ENCODE data around the gene DLX4.

DLX4 gene

DNA sequence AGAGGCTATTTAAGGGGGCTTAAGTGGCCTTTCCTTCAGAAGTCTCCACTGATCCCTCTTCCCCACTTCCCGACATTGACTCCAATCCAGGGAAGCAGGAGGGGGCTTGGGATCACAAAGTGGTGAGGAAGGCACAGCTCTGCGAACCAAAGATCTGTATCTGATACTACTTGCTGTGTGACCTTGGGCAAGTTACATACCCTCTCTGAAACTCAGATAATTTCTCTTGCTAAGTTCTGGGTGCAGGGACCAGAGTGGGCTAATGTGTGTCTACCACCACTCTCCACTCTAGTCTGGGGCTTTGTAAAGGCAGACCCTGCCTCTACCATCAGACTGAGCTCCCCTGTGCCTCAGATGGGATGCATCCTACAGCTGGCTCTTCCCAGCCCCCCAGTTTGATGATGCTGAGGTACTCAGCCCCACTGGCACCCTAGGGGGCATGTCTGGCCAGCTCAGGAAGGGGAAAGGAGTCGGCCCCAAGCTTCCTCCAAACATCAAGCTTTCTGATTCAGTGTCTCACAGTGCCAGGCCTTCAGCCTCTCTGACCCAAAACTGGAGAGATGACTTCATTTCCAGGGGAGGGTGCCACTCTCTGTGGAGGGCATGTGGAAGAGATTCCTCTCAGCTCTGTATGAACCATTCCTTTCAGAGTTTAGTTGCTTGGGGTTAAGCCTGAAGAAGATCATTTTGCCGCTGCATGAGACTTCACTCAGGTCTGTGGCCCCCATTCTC, 10.9 kb downstream of the DLX4 start:
- H3K9me3 Mint-ChIP-seq: no peaks in the 10 kb centered on the region
- no peak overlapping the region for H3K4me3 Mint-ChIP-seq
- H3K27ac Mint-ChIP-seq: peak overlapping the region; percentile 31
- intact Hi-C loops (cut with micrococcal nuclease): no loop called here
- H3K4me1 Mint-ChIP-seq (ENCODE audit: low read depth): peaks cover 51% of the 10 kb centered on the region
- peaks cover 81% of the 10 kb centered on the region for H3K27me3 Mint-ChIP-seq
- no peaks in the 10 kb centered on the region for H3K36me3 Mint-ChIP-seq (ENCODE audit: low read depth)

DNA sequence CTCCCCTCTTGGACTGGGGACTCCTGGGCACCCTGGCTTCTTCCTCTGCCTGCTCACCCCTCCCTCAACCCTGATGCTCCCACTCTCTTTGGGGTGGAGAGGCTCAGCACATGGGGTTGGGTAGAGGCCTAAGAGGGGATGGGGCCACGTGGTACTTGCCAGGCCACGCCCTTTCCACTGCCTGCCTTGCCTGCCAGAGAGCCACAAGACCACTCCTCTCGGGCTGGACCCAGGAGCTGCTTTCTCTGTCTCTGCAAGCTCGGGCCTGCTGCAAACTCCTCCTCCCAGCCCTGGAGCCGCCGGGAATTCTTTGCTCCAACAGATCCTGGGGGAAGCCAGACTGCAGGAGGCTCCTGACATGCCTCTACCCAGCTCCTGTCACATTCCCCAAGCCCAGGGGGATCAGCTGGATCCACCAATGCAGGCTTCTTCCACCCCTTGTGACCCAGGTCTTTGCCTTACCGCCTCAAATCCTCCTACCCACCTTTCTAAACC, 11.8 kb downstream of the DLX4 start:
- H3K4me3 Mint-ChIP-seq: no peak overlapping the region
- no peaks in the 10 kb centered on the region for H3K9me3 Mint-ChIP-seq
- peaks cover 81% of the 10 kb centered on the region for H3K27me3 Mint-ChIP-seq
- intact Hi-C loops (cut with micrococcal nuclease): no loop called here
- H3K4me1 Mint-ChIP-seq (ENCODE audit: low read depth): peaks cover 50% of the 10 kb centered on the region
- no peaks in the 10 kb centered on the region for H3K36me3 Mint-ChIP-seq (ENCODE audit: low read depth)
- peak overlapping the region; percentile 31 for H3K27ac Mint-ChIP-seq

DNA sequence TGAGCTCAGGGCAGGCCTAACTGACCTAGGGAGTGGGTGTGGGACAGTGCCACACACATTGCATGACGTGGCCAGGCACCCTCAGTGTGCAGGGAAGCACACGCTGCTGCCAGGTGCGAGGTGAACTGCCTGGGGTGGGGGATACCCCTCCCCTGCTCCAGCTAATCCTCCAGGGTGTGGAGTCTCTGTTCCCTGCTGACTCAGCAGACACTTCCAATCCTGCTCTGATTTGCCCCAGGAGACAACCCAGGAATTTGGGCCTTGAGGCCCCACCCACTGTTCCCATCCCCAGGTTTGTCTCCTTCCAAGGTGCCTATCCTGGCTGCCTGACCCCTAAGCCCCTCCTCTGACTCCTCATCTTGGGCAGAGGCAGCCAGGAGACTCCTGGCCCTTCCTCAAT, 15.3 kb downstream of the DLX4 start:
- intact Hi-C loops (cut with micrococcal nuclease): no loop called here
- Mint-ChIP-seq H3K27ac (no peak overlapping the region), H3K36me3 (ENCODE audit: low read depth) (no peaks in the 10 kb centered on the region), H3K9me3 (no peaks in the 10 kb centered on the region), H3K4me1 (ENCODE audit: low read depth) (peaks cover 23% of the 10 kb centered on the region), H3K4me3 (no peak overlapping the region), H3K27me3 (peaks cover 95% of the 10 kb centered on the region)

DNA sequence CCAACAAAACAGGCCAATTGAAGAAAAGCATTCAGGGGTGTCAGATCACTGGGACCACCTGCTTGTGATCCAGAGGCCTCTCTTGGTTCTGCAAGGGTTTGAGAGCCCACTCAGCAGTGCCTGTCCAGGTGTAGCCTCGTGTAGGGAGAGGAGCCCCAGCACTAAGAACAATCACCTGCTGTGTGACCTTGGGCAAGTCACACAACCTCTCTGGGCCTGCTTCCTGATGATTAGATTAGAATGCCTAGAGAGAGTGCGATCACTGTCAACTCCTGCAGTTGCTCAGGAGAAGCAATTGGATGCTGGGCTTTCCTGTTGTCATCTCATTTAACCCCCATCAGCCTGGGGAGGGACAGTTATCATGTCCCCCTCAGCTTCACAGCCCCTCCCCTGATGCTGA, 15.8 kb downstream of the DLX4 start:
- no peaks in the 10 kb centered on the region for H3K9me3 Mint-ChIP-seq
- no peak overlapping the region for H3K4me3 Mint-ChIP-seq
- H3K4me1 Mint-ChIP-seq (ENCODE audit: low read depth): peaks cover 18% of the 10 kb centered on the region
- intact Hi-C loops (cut with micrococcal nuclease): no loop called here
- H3K36me3 Mint-ChIP-seq (ENCODE audit: low read depth): no peaks in the 10 kb centered on the region
- peaks cover 96% of the 10 kb centered on the region for H3K27me3 Mint-ChIP-seq
- no peak overlapping the region for H3K27ac Mint-ChIP-seq

DNA sequence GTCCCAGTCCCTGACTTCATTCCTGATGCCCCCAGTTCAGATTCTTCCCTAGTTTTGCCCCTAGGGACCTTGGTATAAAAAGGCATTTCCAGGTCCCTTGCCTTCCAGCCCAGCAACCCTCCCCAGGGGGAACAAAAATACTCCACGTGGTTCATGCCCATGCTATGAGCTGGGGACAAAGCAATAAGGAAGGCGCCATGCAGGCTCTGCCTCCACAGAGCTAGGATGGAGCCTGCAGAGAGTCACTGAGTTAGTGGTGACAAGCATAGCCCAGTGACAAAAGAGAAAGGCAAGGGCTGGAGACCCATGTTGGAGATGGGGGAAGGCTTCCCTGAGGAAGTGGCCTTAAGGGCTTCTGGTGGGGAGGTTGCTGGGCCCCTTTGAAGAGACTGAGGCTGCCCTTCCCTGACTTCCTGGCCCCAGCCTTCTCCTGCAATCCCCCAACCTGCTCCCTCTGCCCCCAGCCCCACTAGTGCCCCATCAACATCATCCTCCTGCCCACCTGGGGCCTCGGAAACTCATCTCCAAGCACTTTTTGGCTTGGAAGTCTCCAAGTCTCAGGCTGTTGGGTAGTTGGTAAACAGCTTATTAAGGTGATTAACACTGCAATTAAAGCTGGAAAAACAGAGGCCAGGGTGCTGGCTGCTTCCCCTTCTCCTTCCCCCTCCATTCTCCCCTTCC, 16.5 kb downstream of the DLX4 start:
- H3K9me3 Mint-ChIP-seq: no peaks in the 10 kb centered on the region
- intact Hi-C loops (cut with micrococcal nuclease): no loop called here

DNA sequence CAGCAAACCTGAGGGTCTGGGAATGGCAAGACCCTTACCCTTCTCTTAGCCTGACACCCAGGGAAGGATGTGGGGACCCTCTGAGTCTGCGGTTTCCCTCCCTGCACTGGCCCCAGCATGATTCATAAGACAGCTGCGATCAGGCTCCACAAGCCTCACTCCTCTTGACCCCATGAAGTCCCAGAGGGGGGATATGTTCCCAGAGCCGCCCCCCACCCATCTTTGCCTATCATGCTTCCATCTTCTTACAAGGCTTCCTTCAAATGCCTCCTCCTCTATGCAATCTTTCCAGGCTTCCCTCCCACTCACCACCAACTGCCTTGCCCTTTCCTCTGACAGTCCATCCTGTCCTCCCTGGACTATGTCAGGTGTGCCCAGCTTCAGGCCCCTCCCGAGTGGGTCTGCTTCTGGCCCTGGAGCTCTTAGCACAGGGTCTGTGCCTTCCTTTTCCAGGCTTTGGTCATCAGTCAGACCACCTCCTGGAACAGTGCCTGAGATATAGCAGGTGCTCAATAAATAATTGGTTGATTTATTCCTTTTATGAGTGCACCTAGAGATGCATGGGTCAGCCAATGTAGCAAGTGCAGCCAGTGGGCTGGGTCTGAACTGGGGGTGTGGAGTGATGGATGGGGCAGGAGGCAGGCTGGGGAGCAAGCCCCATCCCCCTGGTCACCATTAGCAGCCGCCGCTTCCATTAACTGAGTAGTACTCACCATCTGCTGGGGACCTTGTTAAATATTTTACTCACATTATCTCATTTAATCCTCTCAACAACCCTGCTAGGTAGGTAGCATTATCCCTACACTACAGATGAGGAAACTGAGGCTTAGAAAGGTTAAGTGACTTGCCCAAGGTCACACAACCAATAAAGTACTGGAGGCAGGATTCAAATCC, 17.7 kb downstream of the DLX4 start:
- peaks cover 96% of the 10 kb centered on the region for H3K27me3 Mint-ChIP-seq
- no peak overlapping the region for H3K27ac Mint-ChIP-seq
- H3K36me3 Mint-ChIP-seq (ENCODE audit: low read depth): no peaks in the 10 kb centered on the region
- H3K4me1 Mint-ChIP-seq (ENCODE audit: low read depth): peaks cover 6% of the 10 kb centered on the region
- no peaks in the 10 kb centered on the region for H3K9me3 Mint-ChIP-seq
- intact Hi-C loops (cut with micrococcal nuclease): no loop called here
- no peak overlapping the region for H3K4me3 Mint-ChIP-seq

More for the DNA sequence above, 16.5 kb downstream of the DLX4 start:
- H3K36me3 Mint-ChIP-seq (ENCODE audit: low read depth): no peaks in the 10 kb centered on the region
- peaks cover 11% of the 10 kb centered on the region for H3K4me1 Mint-ChIP-seq (ENCODE audit: low read depth)
- H3K4me3 Mint-ChIP-seq: no peak overlapping the region
- H3K27ac Mint-ChIP-seq: no peak overlapping the region
- peaks cover 96% of the 10 kb centered on the region for H3K27me3 Mint-ChIP-seq

DNA sequence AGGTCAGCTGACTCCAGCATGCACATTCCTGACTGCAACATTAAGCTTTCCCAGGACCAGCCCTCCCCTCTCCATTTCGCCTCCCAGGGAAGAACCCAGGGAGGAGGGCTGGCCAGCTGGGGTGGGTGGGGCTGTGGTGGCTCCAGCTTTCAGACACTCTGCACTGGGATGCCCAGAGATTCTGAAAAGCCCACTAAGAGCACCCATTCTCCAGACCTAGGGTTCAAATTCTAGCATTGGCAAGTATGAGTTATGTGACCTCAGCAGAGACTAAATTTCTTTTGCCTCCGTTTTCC, 18.2 kb downstream of the DLX4 start:
- Mint-ChIP-seq H3K36me3 (ENCODE audit: low read depth) (no peaks in the 10 kb centered on the region), H3K27me3 (peaks cover 94% of the 10 kb centered on the region), H3K4me1 (ENCODE audit: low read depth) (peaks cover 6% of the 10 kb centered on the region), H3K4me3 (no peak overlapping the region), H3K27ac (no peak overlapping the region), H3K9me3 (no peaks in the 10 kb centered on the region)
- intact Hi-C loops (cut with micrococcal nuclease): no loop called here

DNA sequence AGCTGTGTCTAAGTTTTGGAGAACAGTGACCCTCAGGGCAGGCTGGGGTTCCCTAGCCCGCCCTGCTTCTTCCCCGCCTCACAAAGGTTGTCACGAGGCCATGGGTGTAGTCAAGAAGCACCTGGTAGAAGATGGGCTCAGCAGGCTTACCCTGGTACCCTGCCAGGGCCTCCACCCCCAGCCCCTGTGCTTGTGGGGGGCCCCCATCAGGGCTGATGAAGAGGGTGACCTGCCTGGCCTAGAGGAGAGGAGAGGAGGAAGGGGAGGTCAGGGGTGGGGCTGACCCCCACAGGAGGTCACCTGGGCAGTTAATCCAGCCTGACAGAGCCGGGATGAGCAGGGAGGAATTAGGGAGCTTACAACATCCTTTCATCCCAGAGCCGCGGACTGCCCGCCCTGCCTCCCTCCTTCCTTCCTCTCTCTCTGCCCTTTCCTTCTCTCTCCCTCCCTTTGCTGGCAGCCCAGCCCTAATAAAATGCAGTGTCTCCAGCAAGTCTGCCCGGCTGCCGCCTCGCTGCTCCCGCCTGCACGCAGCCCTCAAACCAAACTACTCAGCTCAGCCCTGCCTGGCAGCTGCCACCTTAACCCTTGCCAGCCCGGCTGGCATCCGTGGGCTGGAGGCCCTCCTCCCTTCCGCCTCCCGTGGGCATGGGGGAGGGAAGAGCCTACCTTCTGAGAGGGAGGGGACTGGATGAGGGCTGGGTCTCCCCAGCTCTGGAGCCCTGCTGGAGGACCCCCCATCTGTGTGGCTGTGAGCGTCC, 18.9 kb downstream of the DLX4 start:
- no peak overlapping the region for H3K27ac Mint-ChIP-seq
- no peak overlapping the region for H3K4me3 Mint-ChIP-seq
- peaks cover 94% of the 10 kb centered on the region for H3K27me3 Mint-ChIP-seq
- intact Hi-C loops (cut with micrococcal nuclease): no loop called here
- no peaks in the 10 kb centered on the region for H3K36me3 Mint-ChIP-seq (ENCODE audit: low read depth)
- H3K9me3 Mint-ChIP-seq: no peaks in the 10 kb centered on the region
- peaks cover 8% of the 10 kb centered on the region for H3K4me1 Mint-ChIP-seq (ENCODE audit: low read depth)

DNA sequence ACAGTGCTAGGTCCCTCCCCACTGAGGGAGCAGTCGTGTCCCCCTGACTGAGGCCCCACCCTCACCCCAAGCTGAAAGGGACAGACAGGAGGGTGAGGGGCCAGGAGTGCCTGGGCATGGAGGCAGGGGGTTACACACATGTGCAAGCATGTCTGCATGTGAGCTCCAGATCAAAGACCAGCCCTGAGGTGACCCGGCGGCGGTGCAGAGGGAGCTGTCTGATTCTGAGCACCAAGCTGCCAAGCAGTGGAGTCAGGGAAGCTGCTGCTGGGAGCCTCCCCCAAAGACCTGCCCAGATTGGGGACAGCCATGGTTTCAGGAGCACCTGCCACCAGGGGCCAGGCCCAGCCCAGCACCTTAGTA, 20.5 kb downstream of the DLX4 start:
- Mint-ChIP-seq H3K4me3 (no peak overlapping the region), H3K4me1 (ENCODE audit: low read depth) (peaks cover 20% of the 10 kb centered on the region), H3K27ac (no peak overlapping the region), H3K27me3 (peaks cover 93% of the 10 kb centered on the region), H3K9me3 (no peaks in the 10 kb centered on the region), H3K36me3 (ENCODE audit: low read depth) (no peaks in the 10 kb centered on the region)
- intact Hi-C loops (cut with micrococcal nuclease): no loop called here

DNA sequence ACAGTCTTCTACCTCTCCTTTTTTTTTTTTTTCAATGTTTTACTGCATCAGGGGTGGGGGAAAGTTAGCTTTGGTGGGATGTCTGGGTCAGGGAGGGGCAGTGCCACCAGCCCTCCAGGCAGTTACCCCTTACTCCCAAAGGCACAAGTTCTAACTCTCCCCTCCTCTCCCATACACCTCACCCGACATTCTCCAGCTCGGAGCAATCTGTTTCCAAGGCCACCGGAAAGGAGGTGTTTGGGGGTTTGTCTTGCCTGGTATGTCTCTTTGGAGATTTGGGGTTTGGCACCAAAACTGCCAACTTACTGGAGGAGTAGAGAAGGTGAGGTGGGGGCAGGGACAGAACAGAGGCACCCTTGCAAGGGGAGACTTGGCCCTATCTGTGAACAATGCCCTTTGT, 21.3 kb downstream of the DLX4 start:
- intact Hi-C loops (cut with micrococcal nuclease): no loop called here
- peaks cover 29% of the 10 kb centered on the region for H3K4me1 Mint-ChIP-seq (ENCODE audit: low read depth)
- H3K36me3 Mint-ChIP-seq (ENCODE audit: low read depth): no peaks in the 10 kb centered on the region
- H3K27ac Mint-ChIP-seq: no peak overlapping the region
- H3K27me3 Mint-ChIP-seq: peaks cover 95% of the 10 kb centered on the region
- H3K4me3 Mint-ChIP-seq: no peak overlapping the region
- no peaks in the 10 kb centered on the region for H3K9me3 Mint-ChIP-seq

DNA sequence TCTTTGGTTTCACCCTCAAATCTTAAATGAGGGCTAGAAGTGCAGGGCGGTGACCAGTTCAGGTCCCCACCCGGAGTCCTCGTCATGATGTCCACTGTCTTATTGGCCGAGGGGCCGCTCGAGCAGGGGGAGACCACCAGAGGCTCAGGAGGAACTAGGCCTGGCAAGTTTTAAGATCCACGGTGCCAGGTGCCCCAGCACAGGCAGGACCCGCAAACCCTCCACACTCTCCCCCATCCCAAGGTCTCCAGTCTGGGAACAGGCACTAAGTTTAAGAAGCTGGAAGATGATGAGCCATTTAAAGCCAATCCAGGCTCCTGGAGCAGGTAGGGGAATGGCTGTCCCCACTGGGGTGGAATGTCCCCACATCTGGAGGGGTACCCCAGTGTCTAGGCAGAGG, 21.9 kb downstream of the DLX4 start:
- peaks cover 31% of the 10 kb centered on the region for H3K4me1 Mint-ChIP-seq (ENCODE audit: low read depth)
- no peaks in the 10 kb centered on the region for H3K36me3 Mint-ChIP-seq (ENCODE audit: low read depth)
- H3K27ac Mint-ChIP-seq: no peak overlapping the region
- no peaks in the 10 kb centered on the region for H3K9me3 Mint-ChIP-seq
- intact Hi-C loops (cut with micrococcal nuclease): no loop called here
- no peak overlapping the region for H3K4me3 Mint-ChIP-seq
- peaks cover 93% of the 10 kb centered on the region for H3K27me3 Mint-ChIP-seq

DNA sequence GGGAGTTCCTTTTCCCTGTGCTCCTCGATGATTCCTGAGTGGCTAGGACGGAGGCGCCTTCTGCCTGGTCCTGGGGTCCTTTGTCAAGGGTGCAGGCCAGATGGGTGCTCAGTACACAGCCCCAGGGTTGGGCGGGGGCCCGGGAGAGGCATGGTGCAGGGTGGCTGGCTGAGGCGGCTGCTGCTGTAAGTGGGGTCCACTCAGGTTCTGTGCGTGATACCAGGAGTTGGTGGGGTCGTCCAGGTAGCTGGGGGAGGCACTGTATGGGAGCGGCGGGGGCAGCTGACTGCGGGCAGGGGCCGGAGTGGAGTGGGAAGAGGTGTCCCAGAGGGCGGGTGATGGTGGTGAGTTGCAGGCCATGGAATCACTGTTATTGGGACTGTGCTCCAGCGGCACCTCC, 22.4 kb downstream of the DLX4 start:
- Mint-ChIP-seq H3K4me1 (ENCODE audit: low read depth) (peaks cover 33% of the 10 kb centered on the region), H3K4me3 (no peak overlapping the region), H3K36me3 (ENCODE audit: low read depth) (no peaks in the 10 kb centered on the region), H3K27ac (no peak overlapping the region), H3K27me3 (peaks cover 93% of the 10 kb centered on the region), H3K9me3 (no peaks in the 10 kb centered on the region)
- intact Hi-C loops (cut with micrococcal nuclease): no loop called here

DNA sequence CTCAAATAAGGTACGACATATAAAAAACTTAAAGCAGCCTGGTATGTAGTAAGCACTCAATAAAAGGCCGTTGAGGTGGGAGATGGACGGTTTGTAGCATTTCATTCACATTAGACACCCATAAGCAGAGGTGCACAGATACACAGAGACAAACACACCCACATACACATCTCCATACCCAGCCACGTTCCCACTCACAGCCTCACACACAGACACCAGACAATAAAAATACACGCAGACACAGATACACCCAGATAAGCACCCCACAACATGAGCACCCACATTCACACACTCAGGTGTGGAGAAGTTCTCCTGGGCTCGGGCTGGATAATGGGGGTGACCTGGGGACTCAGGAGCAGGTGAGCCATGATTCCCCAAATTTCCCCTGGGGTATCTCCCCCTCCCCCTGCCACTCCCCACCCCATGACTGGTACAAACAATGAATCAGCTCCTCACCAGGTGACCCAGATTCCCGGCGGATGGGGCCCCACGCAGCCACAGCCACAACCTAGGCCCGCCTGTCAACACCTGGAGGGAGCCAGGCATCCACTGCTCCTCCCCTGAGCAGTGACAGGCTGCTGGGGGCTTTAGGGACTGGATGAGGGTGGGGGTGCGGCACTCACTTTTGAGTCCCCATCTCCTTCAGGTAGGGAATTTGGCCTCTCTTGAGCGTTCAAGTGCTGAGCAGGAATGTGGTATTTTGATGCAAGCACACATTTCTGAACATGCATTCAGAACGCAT, 23.4 kb downstream of the DLX4 start:
- H3K27ac Mint-ChIP-seq: no peak overlapping the region
- peaks cover 91% of the 10 kb centered on the region for H3K27me3 Mint-ChIP-seq
- no peaks in the 10 kb centered on the region for H3K36me3 Mint-ChIP-seq (ENCODE audit: low read depth)
- H3K4me3 Mint-ChIP-seq: no peak overlapping the region
- no peaks in the 10 kb centered on the region for H3K9me3 Mint-ChIP-seq
- H3K4me1 Mint-ChIP-seq (ENCODE audit: low read depth): peaks cover 38% of the 10 kb centered on the region
- intact Hi-C loops (cut with micrococcal nuclease): no loop called here

All from dendritic cell treated with granulocyte-macrophage colony-stimulating factor and Interleukin-4, amounts not matched to agents 40 ng/mL and 50 ng/mL, for 4 days (primary cell).